H9 (cell line): Measurements from ENCODE around the gene THRAP3. TPM values are rescaled to one million over a fixed set of nuclear protein-coding genes. Genes with fewer than 3 reads are reported as not detected.
A peak's percentile ranks its signal among the peaks of the same experiment; 100 is the strongest.

Experiments
- DNase-seq: peaks from one replicate; pipeline ENCODE4 v3.0.0-alpha.2; 2017
- H2AFZ ChIP-seq: one replicate; pipeline ENCODE4 v1.6.1; 2013; ENCODE audit warnings: mild to moderate bottlenecking, low read length, control low read depth, moderate library complexity
- H2AK5ac ChIP-seq: 2 replicates; pipeline ENCODE4 v1.6.1; 2013; ENCODE audit warnings: low read length, control low read depth, mixed read lengths; ENCODE audit not compliant: insufficient read length
- H2BK120ac ChIP-seq: one replicate; pipeline ENCODE4 v1.6.1; 2013; ENCODE audit warnings: low read depth, mild to moderate bottlenecking, low read length, control low read depth, inconsistent platforms; ENCODE audit not compliant: poor library complexity, severe bottlenecking
- H2BK12ac ChIP-seq: 2 replicates; pipeline ENCODE4 v1.6.1; 2013; ENCODE audit warnings: low read length, control low read depth, mixed read lengths, low read depth; ENCODE audit not compliant: insufficient read length
- H2BK15ac ChIP-seq: 2 replicates; pipeline ENCODE4 v1.6.1; 2013; ENCODE audit warnings: low read depth, low read length, control low read depth
- H2BK20ac ChIP-seq: one replicate; pipeline ENCODE4 v1.6.1; 2013; ENCODE audit warnings: low read depth, mild to moderate bottlenecking, low read length, control low read depth, inconsistent platforms; ENCODE audit not compliant: poor library complexity, severe bottlenecking
- H2BK5ac ChIP-seq: 2 replicates; pipeline ENCODE4 v1.6.1; 2013; ENCODE audit warnings: low read length, control low read depth, mixed read lengths; ENCODE audit not compliant: insufficient read length
- H3K14ac ChIP-seq: 2 replicates; pipeline ENCODE4 v1.6.1; 2013; ENCODE audit warnings: low read length, control low read depth; ENCODE audit not compliant: insufficient read depth
- H3K18ac ChIP-seq: 2 replicates; pipeline ENCODE4 v1.6.1; 2013; ENCODE audit warnings: low read depth, mild to moderate bottlenecking, mixed read lengths, low read length, control low read depth; ENCODE audit not compliant: insufficient read length
- H3K23ac ChIP-seq: 2 replicates; pipeline ENCODE4 v1.6.1; 2013; ENCODE audit warnings: low read length, control low read depth, mixed read lengths, low read depth; ENCODE audit not compliant: insufficient read length
- H3K23me2 ChIP-seq: 2 replicates; pipeline ENCODE4 v1.6.1; 2013; ENCODE audit warnings: low read depth, mild to moderate bottlenecking, mixed read lengths, low read length, control low read depth; ENCODE audit not compliant: insufficient read length, poor library complexity, severe bottlenecking
- H3K27ac ChIP-seq: 2 replicates; pipeline ENCODE4 v1.5.1; 2013; ENCODE audit warnings: low read length, control low read depth, mixed read lengths, low read depth; ENCODE audit not compliant: insufficient read length
- H3K27me3 ChIP-seq: 2 replicates; pipeline ENCODE4 v1.6.1; 2013; ENCODE audit warnings: low read length, control low read depth, inconsistent platforms; ENCODE audit not compliant: insufficient read depth
- H3K4ac ChIP-seq: 2 replicates; pipeline ENCODE4 v1.6.1; 2013; ENCODE audit warnings: low read depth, mild to moderate bottlenecking, control low read depth, inconsistent platforms, low read length, moderate library complexity
- H3K4me1 ChIP-seq: 2 replicates; pipeline ENCODE4 v1.6.1; 2013; ENCODE audit warnings: low read length, control low read depth, inconsistent platforms; ENCODE audit not compliant: insufficient read depth
- H3K4me2 ChIP-seq: 2 replicates; pipeline ENCODE4 v1.6.1; 2013; ENCODE audit warnings: low read length, control low read depth, mixed read lengths; ENCODE audit not compliant: insufficient read length, insufficient read depth
- H3K56ac ChIP-seq: 2 replicates; pipeline ENCODE4 v1.6.1; 2013; ENCODE audit warnings: low read depth, mild to moderate bottlenecking, mixed read lengths, low read length, control low read depth; ENCODE audit not compliant: insufficient read length
- H3K79me1 ChIP-seq: 2 replicates; pipeline ENCODE4 v1.6.1; 2013; ENCODE audit warnings: low read depth, mild to moderate bottlenecking, moderate library complexity, low read length, control low read depth, inconsistent platforms; ENCODE audit not compliant: insufficient read depth, poor library complexity, severe bottlenecking
- H3K79me2 ChIP-seq: 2 replicates; pipeline ENCODE4 v1.6.1; 2013; ENCODE audit warnings: low read length, control low read depth, inconsistent platforms; ENCODE audit not compliant: insufficient read depth
- H3K9ac ChIP-seq: 2 replicates; pipeline ENCODE4 v1.6.1; 2013; ENCODE audit warnings: low read length, control low read depth, mixed read lengths; ENCODE audit not compliant: insufficient read length; ENCODE audit errors: extremely low read depth
- H3K9me3 ChIP-seq: one replicate; pipeline ENCODE4 v1.6.1; 2013; ENCODE audit warnings: low read depth, low read length, inconsistent platforms; ENCODE audit not compliant: control insufficient read depth
- H3T11ph ChIP-seq: one replicate; pipeline ENCODE4 v1.6.1; 2013; ENCODE audit warnings: mild to moderate bottlenecking, low read length, control low read depth, inconsistent platforms
- H4K20me1 ChIP-seq: one replicate; pipeline ENCODE4 v1.6.1; 2013; ENCODE audit not compliant: control insufficient read depth, insufficient read length, insufficient read depth
- H4K5ac ChIP-seq: 2 replicates; pipeline ENCODE4 v1.6.1; 2013; ENCODE audit warnings: low read depth, mild to moderate bottlenecking, mixed read lengths, low read length, control low read depth; ENCODE audit not compliant: insufficient read length
- H4K8ac ChIP-seq: replicated peaks from 2 replicates; pipeline ENCODE4 v1.6.1; 2013; ENCODE audit warnings: low read length, control low read depth, mixed read lengths, low read depth; ENCODE audit not compliant: insufficient read length
- H4K91ac ChIP-seq: 2 replicates; pipeline ENCODE4 v1.6.1; 2013; ENCODE audit warnings: low read depth, mild to moderate bottlenecking, moderate library complexity, mixed read lengths, low read length, control low read depth; ENCODE audit not compliant: insufficient read length
- H3K27ac Mint-ChIP-seq, 3 experiments: 2 replicates in 2 of 3; 3 replicates in 1 of 3; pipeline ENCODE4 v1.8.0; 2020 to 2021; ENCODE audit warnings: mixed read lengths in 3 of 3, mild to moderate bottlenecking in 1 of 3, moderate library complexity in 1 of 3
- H3K27me3 Mint-ChIP-seq: 2 replicates; pipeline ENCODE4 v1.8.0; 2021; ENCODE audit warnings: low read depth, mild to moderate bottlenecking, moderate library complexity, mixed read lengths
- H3K36me3 Mint-ChIP-seq, 3 experiments: 2 replicates in 2 of 3; 3 replicates in 1 of 3; pipeline ENCODE4 v1.8.0; 2020 to 2021; ENCODE audit warnings: low read depth in 3 of 3, mixed read lengths in 3 of 3; ENCODE audit not compliant: insufficient read depth in 1 of 3
- H3K4me1 Mint-ChIP-seq, 2 experiments: 2 replicates each; pipeline ENCODE4 v1.8.0; 2020; ENCODE audit warnings: mixed read lengths in 2 of 2
- H3K4me3 Mint-ChIP-seq, 2 experiments: 2 replicates in 1 of 2; 3 replicates in 1 of 2; pipeline ENCODE4 v1.8.0; 2020 to 2021; ENCODE audit warnings: mild to moderate bottlenecking in 2 of 2, mixed read lengths in 2 of 2, moderate library complexity in 1 of 2
- H3K9me3 Mint-ChIP-seq, 2 experiments: 2 replicates in 1 of 2; 3 replicates in 1 of 2; pipeline ENCODE4 v1.8.0; 2020; ENCODE audit warnings: mild to moderate bottlenecking in 2 of 2, mixed read lengths in 2 of 2, moderate library complexity in 1 of 2
- CTCF ChIP-seq: fragments of 200-600 bp; sonication (generic); conservative IDR thresholded peaks from 3 replicates; pipeline ENCODE4 v1.8.0; 2021; ENCODE audit warnings: antibody characterized with exemption, mild to moderate bottlenecking
- WGBS: extraction: QIAGEN DNeasy Blood & Tissue Kit; methylation state at CpG from one replicate; pipeline ENCODE4 v1.1.7; 2013; ENCODE audit warnings: missing lambda C conversion rate, low lambda C conversion rate, mixed read lengths; ENCODE audit not compliant: insufficient read length; ENCODE audit errors: extremely low coverage; 5-methylcytosine and 5-hydroxymethylcytosine counted together
- total RNA-seq: library from RNA; stranded (reverse); gene quantifications from 2 replicates; pipeline ENCODE4 v1.2.1, GENCODE V29; 2021

THRAP3 gene
- total RNA-seq, 1 experiment from 2014 or later, result 186 TPM

GRCh38 chr1:36175137-36176095, 48.8 kb upstream of the THRAP3 start:
- Histone ChIP-seq H4K8ac (no peak overlapping the region), H3K4ac (0 out of 2 replicates have a peak overlapping the region, but pooled peaks have one; percentile 23), H3K56ac (no peak overlapping the region), H2BK5ac (no peak overlapping the region), H2BK20ac (no peak overlapping the region), H3K9me3 (no peaks in the 10 kb centered on the region), H3K9ac (no peak overlapping the region), H2BK15ac (no peak overlapping the region), H4K91ac (no peak overlapping the region), H3K4me1 (peaks cover 5% of the 10 kb centered on the region; the same call in 1 of the 2 replicates), H4K20me1 (peaks cover 4% of the 10 kb centered on the region), H3T11ph (no peak overlapping the region), H2AFZ (no peak overlapping the region), H3K18ac (peak overlapping the region; percentile 76), H3K23ac (no peak overlapping the region), H2AK5ac (no peak overlapping the region), H3K14ac (peak overlapping the region; percentile 65), H3K79me2 (no peaks in the 10 kb centered on the region), H2BK12ac (no peak overlapping the region), H3K4me2 (peak overlapping the region; percentile 2), H2BK120ac (no peak overlapping the region), H3K79me1 (no peaks in the 10 kb centered on the region), H3K27ac (no peak overlapping the region), H3K27me3 (no peaks in the 10 kb centered on the region), H3K23me2 (peaks cover 11% of the 10 kb centered on the region), H4K5ac (no peak overlapping the region)
- peak; percentile 48 for DNase-seq
- Mint-ChIP-seq H3K27me3 (no peaks in the 10 kb centered on the region), H3K27ac (peak overlapping the region; percentile 61 to 84 (median 81); a peak in 3 of 7 replicates), H3K4me1 (peaks cover 10 to 38% of the 10 kb centered on the region in 2 experiments), H3K36me3 (peaks cover 28 to 45% (median 45%) of the 10 kb centered on the region in 3 experiments), H3K4me3 (peak overlapping the region in 1 of 2 experiments; percentile 56; a peak in 2 of 5 replicates), H3K9me3 (no peaks in the 10 kb centered on the region)
- TF ChIP-seq CTCF, result no peak
- WGBS, result no CpG with 5 or more reads among the region's 11 CpGs
